Body of pancreas (tissue), 4 donors: ENCODE results near the gene PLAAT2.

Experiments
- CTCF ChIP-seq, 7 experiments: fragments of 450-650 bp in 4 of 7; fragments of 200-600 bp in 3 of 7; sonication (generic) in 3 of 7; IDR thresholded peaks; one replicate each; pipeline ENCODE4 v1.5.1; 2016 to 2019; ENCODE audit warnings: antibody characterized with exemption in 7 of 7
- POLR2A ChIP-seq, 3 donors: fragments of 450-650 bp; IDR thresholded peaks; one replicate each; pipeline ENCODE4 v1.6.1; 2016; ENCODE audit warnings: antibody characterized with exemption in 3 of 3, mild to moderate bottlenecking in 2 of 3

GRCh38 chr11:63516109-63516508 lies 47.1 kb downstream of the PLAAT2 start:
- TF ChIP-seq CTCF (IDR thresholded peaks at IDR 0.05) (no peak), POLR2A (IDR thresholded peaks at IDR 0.05) (no peak)
